HL-60/S4 (cell line): ENCODE data around the gene PLK3.

Source experiments
- in situ Hi-C: fragments of 300-500 bp; cut with MboI; formaldehyde crosslinking; loops from 2 replicates; pipeline ENCODE4 v1.14.3; 2022; ENCODE audit warnings: low sequenced_read_pairs

PLK3 gene

GRCh38 chr1:44849575-44850132 is 49.5 kb downstream of the PLK3 start:
- in situ Hi-C loops: no loop called here

- in situ Hi-C loops: no loop called here
These were observed 51.1 kb downstream of the PLK3 start for GRCh38 chr1:44851308-44851707.

DNA sequence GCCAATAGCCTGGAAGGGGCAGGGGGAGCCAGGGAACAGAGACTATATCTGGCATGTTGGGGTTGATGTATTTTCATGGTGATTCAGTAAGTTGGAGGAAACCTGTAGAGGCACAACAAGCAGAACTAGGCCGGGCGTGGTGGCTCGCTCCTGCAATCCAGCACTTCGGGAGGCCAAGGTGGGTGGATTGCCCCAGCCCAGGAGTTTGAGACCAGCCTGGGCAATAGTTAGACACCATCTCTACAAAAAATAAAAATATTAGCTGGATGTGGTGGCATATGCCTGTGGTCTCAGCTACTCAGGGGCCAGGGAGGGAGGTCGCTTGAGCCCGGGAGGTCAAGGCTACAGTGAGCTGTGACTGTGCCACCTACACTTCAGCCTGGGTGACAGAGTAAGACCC is 53.0 kb downstream of the PLK3 start:
- in situ Hi-C loops: no loop called here

GRCh38 chr1:44854970-44855369 is 54.8 kb downstream of the PLK3 start:
- in situ Hi-C loops: no loop called here
